SU-DHL-6 (cell line): ENCODE measurements around the gene ESM1.

ENCODE experiments used
- CTCF ChIP-seq: fragments of 200-600 bp; sonication (generic); IDR thresholded peaks from one replicate; pipeline ENCODE4 v1.5.1; 2017; ENCODE audit warnings: antibody characterized with exemption, mild to moderate bottlenecking, low read length, moderate library complexity; ENCODE audit not compliant: insufficient read depth, poor library complexity, severe bottlenecking
- EZH2phosphoT487 ChIP-seq: fragments of 200-600 bp; sonication (generic), shearing (Covaris generic); conservative IDR thresholded peaks from 2 replicates; pipeline ENCODE4 v1.6.1; 2018; ENCODE audit warnings: mild to moderate bottlenecking, antibody characterized with exemption, low read length, moderate library complexity, mixed read lengths

DNA sequence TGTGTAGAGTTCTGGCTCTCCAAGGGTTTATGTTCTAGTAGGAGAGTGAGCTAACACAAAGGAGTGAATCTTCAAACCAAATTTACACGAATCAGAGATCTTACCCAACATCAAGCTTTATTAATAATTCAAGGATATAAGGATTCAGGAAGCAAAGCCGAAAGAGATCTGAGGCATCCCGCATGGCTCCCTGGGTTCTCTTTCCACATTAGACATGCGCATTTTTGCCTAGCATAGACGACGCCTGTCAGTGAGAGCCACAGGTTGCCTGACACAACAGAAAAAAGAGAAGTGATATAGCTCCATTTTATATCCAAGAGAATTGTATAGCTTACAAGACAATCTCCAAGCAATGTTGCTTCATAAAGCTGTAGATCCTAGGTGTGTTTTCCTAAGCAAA, 52.6 kb downstream of the ESM1 start:
- TF ChIP-seq CTCF (no peak), EZH2phosphoT487 (no peak)
